GM21390 (cell line): ENCODE data around the gene DUSP8.
"Not testable (repeated sequence)": the region's sequence is repeated elsewhere in the genome, so short reads cannot be mapped to it uniquely, and the experiment has no call there.

ENCODE experiments used
- ATAC-seq: cut with Tn5 transposase; IDR thresholded peaks from one replicate; pipeline ENCODE4 v1.9.1; 2021; ENCODE audit not compliant: unreplicated experiment

Gene DUSP8, protein sequence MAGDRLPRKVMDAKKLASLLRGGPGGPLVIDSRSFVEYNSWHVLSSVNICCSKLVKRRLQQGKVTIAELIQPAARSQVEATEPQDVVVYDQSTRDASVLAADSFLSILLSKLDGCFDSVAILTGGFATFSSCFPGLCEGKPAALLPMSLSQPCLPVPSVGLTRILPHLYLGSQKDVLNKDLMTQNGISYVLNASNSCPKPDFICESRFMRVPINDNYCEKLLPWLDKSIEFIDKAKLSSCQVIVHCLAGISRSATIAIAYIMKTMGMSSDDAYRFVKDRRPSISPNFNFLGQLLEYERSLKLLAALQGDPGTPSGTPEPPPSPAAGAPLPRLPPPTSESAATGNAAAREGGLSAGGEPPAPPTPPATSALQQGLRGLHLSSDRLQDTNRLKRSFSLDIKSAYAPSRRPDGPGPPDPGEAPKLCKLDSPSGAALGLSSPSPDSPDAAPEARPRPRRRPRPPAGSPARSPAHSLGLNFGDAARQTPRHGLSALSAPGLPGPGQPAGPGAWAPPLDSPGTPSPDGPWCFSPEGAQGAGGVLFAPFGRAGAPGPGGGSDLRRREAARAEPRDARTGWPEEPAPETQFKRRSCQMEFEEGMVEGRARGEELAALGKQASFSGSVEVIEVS

DNA sequence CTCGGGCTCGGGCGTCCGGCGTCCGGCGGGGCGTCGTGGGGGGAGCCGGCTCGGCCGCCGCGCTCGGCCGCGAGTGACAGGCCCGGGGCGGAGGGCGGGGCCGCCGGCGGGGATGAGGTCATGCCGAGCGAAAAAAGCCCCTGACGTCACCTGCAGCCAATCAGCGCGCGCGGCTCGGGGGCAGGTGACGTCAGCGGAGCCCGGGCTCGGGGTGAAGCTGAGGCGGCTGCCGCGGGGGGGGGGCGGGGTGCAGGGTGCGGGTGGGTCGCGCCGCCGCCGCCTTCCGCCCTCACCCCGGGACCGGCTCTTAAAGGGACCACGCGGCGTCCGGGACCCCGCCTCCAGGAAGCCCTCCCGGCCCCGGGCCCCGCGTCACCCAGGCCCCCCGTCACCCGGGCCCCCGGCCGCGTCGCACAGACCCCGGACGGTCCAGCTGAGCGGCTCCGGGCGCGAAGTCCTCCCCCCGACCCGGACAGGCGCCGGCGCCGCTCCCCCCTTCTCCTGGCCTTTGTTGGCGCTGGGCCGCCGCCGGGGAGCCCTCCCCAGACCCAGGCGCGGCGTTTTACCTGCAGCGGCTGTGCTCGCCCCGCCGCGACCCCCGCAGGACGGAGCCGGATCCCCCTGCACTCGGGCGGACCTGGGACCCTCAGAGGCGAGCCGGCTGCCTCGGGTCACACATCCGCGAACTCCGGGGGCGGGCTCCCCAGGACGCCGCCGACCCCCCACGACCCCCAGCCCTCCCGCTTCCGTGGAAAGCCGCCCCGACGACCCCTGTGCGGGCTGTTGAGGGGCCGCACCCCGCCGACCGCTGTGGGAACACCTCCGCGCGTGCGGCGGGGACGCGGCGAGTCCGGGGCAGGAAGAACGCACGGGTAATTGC is at the start of gene DUSP8:
Gene DUSP8, minus strand, starts transcription at position 75 of the 880 bp plus-strand sequence. CDS start 6,445 bp downstream, outside the sequence.
- ATAC-seq, result peak; percentile 47

- no peak for ATAC-seq
Observed at GRCh38 chr11:1619449-1619848, 47.4 kb upstream of the DUSP8 start.

DNA sequence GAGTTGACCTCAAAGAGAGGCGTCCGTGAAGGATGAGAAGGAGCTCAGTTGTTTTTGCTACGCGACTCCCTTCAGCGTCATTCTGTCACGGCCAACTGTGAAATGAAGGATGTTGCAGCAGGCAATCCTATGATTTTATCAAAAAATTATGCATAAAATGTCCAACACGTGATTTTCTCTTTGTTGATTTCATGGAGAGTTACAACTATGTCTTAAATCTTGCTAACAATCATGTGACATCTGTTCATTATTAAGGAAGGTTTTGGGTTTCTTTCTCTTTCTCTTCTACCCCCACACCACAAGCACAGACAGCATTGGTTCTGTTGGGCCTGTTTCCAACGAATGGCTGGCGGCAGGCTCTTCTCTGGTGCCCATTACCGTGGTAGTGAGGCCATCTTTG is 46.2 kb upstream of the DUSP8 start:
- no peak for ATAC-seq

GRCh38 chr11:1608363-1608762 is 36.3 kb upstream of the DUSP8 start, which contains the start of gene KRTAP5-3:
Gene KRTAP5-3, minus strand, starts transcription at chr11:1608463. Its CDS starts 78 bp downstream, at chr11:1608385.
- no peak for ATAC-seq

- not testable (repeated sequence) for ATAC-seq
Observed at GRCh38 chr11:1607901-1608300, 35.8 kb upstream of the DUSP8 start.

GRCh38 chr11:1607156-1607845 is 35.2 kb upstream of the DUSP8 start:
- not testable (repeated sequence) for ATAC-seq

DNA sequence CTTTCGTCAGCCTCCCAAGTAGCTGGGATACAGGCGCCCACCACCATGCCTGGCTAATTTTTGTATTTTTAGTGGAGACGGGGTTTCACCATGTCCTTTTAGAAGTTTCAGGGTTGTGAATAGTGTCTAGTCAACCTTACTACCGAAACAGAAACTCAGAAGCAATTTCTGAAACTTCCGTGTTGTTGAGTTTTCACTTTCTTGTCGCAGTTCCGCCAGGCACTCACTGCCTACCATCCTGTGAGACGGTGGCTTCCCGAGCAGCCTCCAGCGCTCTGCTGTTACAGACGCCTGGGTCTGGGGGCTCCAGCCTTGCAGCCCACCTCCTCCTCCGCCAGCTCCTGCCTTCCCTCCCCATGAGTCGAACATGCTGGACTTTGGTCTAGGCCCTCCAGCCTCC is 33.9 kb upstream of the DUSP8 start:
- peak; percentile 91 for ATAC-seq

DNA sequence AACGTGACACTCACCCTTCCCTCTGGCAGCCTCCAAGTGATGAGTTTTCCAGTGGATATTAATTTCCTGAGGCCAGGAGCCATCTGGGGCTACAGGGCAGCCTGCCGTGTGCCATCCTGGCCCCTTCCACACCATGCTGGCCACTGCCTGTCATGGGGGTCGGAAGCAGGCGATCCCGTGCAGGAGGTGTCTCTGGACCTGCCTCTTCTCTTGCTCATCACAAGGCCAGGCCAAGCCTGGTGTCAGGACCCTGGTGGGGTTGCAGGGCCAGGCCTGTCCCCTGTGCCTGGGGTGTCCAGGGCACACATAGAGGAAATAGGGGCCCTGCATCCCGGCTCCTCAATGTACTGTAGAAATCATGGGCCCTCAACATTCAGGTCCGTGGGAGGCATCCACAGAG is 32.6 kb upstream of the DUSP8 start:
- ATAC-seq, result no peak

GRCh38 chr11:1604181-1604580 is 32.1 kb upstream of the DUSP8 start:
- ATAC-seq, result no peak

- no peak for ATAC-seq
Observed at GRCh38 chr11:1603629-1604028, 31.6 kb upstream of the DUSP8 start.

DNA sequence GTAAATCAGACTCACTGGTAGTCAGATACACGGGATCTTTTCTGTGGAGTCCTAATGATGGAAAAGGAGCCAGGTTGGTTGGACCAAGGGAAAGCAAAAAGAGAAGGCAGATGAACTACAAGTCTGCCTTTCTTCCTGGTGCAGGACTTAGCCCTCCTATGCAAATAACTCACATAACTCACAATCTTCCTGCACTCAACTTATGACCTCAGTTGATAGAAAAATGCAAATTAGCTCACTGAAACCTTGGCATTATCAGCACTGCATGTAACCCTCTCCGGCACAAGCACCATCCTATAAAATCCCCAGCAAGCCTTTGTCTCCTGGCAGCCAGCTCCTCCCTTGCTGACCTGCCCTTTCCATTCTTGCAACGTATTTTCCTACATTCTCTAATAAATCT is 29.6 kb upstream of the DUSP8 start:
- ATAC-seq, result not testable (repeated sequence)

DNA sequence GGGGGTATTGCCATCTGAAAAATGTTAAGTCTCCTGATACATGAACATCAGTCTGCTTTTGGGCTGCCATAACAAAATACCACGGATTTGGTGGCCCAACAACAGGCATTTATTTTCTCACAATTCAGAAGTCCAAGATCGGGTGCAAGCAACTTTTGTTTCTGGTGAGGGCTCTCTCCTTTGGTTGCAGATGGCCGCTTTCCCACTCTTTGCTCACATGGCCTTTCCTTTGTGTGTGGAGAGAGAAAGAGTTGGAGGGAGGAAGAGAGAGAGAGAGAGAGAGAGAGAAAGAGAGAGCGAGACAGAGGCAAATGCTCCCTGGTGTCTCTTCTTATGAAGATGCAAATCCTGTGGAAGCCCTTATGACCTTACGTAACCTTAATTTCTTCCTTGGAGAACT is 28.6 kb upstream of the DUSP8 start:
- no peak for ATAC-seq

GRCh38 chr11:1598816-1599215 is 26.7 kb upstream of the DUSP8 start:
- ATAC-seq, result no peak

GRCh38 chr11:1598406-1598805 is 26.3 kb upstream of the DUSP8 start:
- not testable (repeated sequence) for ATAC-seq

- ATAC-seq, result no peak
Observed at GRCh38 chr11:1597994-1598380, 25.9 kb upstream of the DUSP8 start, which contains the start of gene KRTAP5-2. Gene KRTAP5-2, minus strand, starts transcription at chr11:1598294. Its CDS starts 44 bp downstream, at chr11:1598250.

GRCh38 chr11:1597331-1597993 is 25.4 kb upstream of the DUSP8 start:
- ATAC-seq, result no peak

- not testable (repeated sequence) for ATAC-seq
Observed at GRCh38 chr11:1596576-1597121, 24.6 kb upstream of the DUSP8 start.

- ATAC-seq, result not testable (repeated sequence)
Observed at GRCh38 chr11:1595994-1596575, 24.0 kb upstream of the DUSP8 start.

GRCh38 chr11:1592628-1593027 is 20.6 kb upstream of the DUSP8 start:
- no peak for ATAC-seq
